DMS 273 treated with DMSO at 0.1 percent for 48 hours (cell line): ENCODE measurements around the gene CHRNA4.
"Not testable (repeated sequence)": the region's sequence is repeated elsewhere in the genome, so short reads cannot be mapped to it uniquely, and the experiment has no call there.

ENCODE experiments used
- DNase-seq: peaks from one replicate; lab custom pipeline; 2025; lab: John Stamatoyannopoulos, UW

Gene CHRNA4

GRCh38 chr20:63308218-63308911 is 52.8 kb downstream of the CHRNA4 start:
- no peak for DNase-seq

- no peak for DNase-seq
Observed at GRCh38 chr20:63307538-63308217, 53.5 kb downstream of the CHRNA4 start.

GRCh38 chr20:63306673-63307537 is 54.2 kb downstream of the CHRNA4 start:
- no peak for DNase-seq

GRCh38 chr20:63305933-63306672 is 55.0 kb downstream of the CHRNA4 start:
- DNase-seq, result not testable (repeated sequence)

GRCh38 chr20:63305393-63305792 is 55.8 kb downstream of the CHRNA4 start:
- DNase-seq, result no peak

- DNase-seq, result no peak
Observed at GRCh38 chr20:63303095-63303666, 58.0 kb downstream of the CHRNA4 start.

GRCh38 chr20:63301671-63302070 is 59.5 kb downstream of the CHRNA4 start:
- DNase-seq, result no peak

- no peak for DNase-seq
Observed at GRCh38 chr20:63298731-63299312, 62.3 kb downstream of the CHRNA4 start.

GRCh38 chr20:63297796-63298572 is 63.2 kb downstream of the CHRNA4 start:
- DNase-seq, result no peak

GRCh38 chr20:63297371-63297781 is 63.8 kb downstream of the CHRNA4 start:
- no peak for DNase-seq

GRCh38 chr20:63296531-63297299 is 64.4 kb downstream of the CHRNA4 start:
- no peak for DNase-seq

GRCh38 chr20:63295846-63296245 is 65.3 kb downstream of the CHRNA4 start:
- no peak for DNase-seq

GRCh38 chr20:63295422-63295821 is 65.7 kb downstream of the CHRNA4 start:
- no peak for DNase-seq

- DNase-seq, result no peak
Observed at GRCh38 chr20:63295018-63295417, 66.1 kb downstream of the CHRNA4 start.

- DNase-seq, result no peak
Observed at GRCh38 chr20:63294536-63294900, 66.6 kb downstream of the CHRNA4 start.

- no peak for DNase-seq
Observed at GRCh38 chr20:63293871-63294535, 67.1 kb downstream of the CHRNA4 start.

- DNase-seq, result no peak
Observed at GRCh38 chr20:63293456-63293855, 67.7 kb downstream of the CHRNA4 start.
